ENCODE results near the gene JOSD2.
"Not testable (repeated sequence)": the region's sequence is repeated elsewhere in the genome, so short reads cannot be mapped to it uniquely, and the experiment has no call there.

Gene JOSD2

GRCh38 chr19:50547385-50548190 lies 36.6 kb upstream of the JOSD2 start:
- no peak for DNase-seq (ENCODE audit: low read depth in 1 of 2, low spot score in 1 of 2)

- DNase-seq (ENCODE audit: low read depth in 1 of 2, low spot score in 1 of 2): no peak
Observed at GRCh38 chr19:50546527-50547221, 35.7 kb upstream of the JOSD2 start.

- DNase-seq (ENCODE audit: low read depth in 1 of 2, low spot score in 1 of 2): no peak
Observed at GRCh38 chr19:50542943-50543342, 32.0 kb upstream of the JOSD2 start.

GRCh38 chr19:50537769-50538230 lies 26.8 kb upstream of the JOSD2 start:
- peak; percentile 31 to 51 for DNase-seq (ENCODE audit: low read depth in 1 of 2, low spot score in 1 of 2)

DNA sequence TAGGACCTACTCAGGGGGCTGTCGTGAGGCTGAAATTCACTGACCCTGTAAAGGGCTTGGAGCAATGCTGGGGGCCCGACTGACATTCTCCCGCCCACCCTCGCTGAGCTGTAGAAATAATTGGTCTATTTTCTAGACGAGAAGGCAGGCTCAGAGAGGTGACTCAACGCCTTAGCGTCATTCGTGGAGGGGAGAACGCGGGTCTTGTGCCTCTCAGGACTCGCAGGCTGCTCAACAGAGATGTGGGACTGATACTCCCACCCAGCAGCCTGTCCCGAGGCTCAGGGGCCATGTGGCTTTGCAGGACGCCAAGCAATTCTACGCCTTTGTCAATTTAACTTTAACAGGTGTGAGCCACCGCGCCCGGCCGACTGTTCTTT lies 26.3 kb upstream of the JOSD2 start:
- DNase-seq (ENCODE audit: low read depth in 1 of 2, low spot score in 1 of 2): no peak

DNA sequence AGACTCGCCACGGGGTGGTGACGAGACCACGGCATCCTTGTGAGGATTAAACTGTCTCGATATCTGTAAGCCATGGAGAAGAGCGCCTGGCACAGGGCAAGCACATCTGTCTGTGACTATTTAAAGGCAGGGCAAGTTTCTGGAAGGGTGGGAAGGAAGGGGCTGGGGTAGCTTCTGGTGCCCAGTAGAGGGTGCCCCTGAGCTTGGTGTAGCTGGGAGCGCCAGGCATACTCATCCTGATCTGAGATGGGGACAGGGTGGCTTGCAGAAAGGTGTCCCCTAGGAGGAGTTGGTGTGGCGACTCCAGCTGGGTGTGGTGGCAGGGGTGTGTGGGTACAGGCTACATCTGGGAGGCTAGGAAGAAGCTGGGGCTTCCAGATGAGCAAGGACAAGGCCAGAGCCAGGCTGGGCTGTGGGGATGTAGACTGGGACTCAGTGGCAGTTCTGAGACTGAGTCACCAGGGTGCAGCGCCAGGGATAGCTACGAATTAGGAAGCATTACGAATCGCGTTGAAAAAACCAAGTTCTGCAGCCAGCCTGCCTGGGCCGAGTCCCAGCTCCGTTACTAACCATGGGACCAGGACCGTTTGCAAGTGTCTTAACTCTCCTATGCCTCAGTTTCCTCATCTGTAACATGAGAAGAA lies 25.8 kb upstream of the JOSD2 start:
- no peak for DNase-seq (ENCODE audit: low read depth in 1 of 2, low spot score in 1 of 2)

- no peak for DNase-seq (ENCODE audit: low read depth in 1 of 2, low spot score in 1 of 2)
Observed at GRCh38 chr19:50535672-50536187, 24.7 kb upstream of the JOSD2 start.

DNA sequence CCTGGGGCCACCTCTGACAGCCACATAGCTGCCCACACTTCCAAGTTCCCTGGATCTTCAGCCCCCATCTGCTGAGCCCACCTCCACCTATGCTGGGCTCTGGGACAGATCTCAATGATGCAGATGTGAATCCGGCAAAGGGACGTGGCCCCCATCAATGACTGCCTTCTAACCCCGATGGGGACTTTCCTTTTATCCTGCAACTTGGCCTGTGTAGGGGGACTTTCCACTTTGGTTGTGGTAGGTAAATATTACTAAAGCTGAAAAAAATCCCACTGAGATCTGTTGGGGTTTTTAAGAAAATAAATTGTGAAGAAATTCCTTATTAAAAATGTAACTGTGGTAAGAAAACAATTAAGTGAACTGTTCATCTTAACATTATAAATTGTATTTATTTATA lies 23.5 kb upstream of the JOSD2 start:
- DNase-seq (ENCODE audit: low read depth in 1 of 2, low spot score in 1 of 2): no peak

- DNase-seq (ENCODE audit: low read depth in 1 of 2, low spot score in 1 of 2): no peak
Observed at GRCh38 chr19:50532952-50533351, 22.0 kb upstream of the JOSD2 start.

GRCh38 chr19:50531171-50531612 lies 20.2 kb upstream of the JOSD2 start:
- no peak for DNase-seq (ENCODE audit: low read depth in 1 of 2, low spot score in 1 of 2)

GRCh38 chr19:50528052-50528451 lies 17.1 kb upstream of the JOSD2 start:
- DNase-seq (ENCODE audit: low read depth in 1 of 2, low spot score in 1 of 2): not testable (repeated sequence)

GRCh38 chr19:50522881-50523280 lies 11.9 kb upstream of the JOSD2 start:
- DNase-seq (ENCODE audit: low read depth in 1 of 2, low spot score in 1 of 2): no peak

DNA sequence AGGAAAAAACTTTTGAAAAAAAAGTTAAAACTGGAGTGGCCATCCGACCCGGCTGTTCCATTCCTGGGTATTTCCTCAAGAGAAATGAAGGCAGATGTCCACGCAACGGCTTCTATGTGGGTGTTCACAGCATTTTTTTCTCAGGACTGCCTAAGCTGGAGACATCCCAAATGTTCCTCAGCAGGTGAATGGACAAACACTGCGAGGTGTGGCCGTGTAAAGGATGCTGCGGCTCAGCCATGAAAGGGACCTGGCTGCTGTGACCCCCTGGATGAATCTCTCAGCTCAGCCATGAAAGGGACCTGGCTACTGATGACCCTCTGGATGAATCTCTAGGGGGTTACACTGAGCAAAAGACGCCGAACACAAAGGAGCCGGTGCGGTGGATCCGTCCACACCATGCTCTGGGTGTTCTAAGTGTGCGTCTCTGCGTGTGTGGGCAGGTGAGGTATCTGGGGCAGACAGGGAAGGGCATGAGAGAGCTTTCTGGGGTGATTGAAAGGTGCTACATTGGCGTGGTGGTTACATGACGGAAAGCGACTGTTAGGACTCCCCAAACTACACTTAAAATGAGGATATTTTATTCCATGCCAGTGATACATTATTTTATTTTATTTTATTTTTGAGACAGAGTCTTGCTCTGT lies 10.0 kb upstream of the JOSD2 start:
- DNase-seq (ENCODE audit: low read depth in 1 of 2, low spot score in 1 of 2): no peak

DNA sequence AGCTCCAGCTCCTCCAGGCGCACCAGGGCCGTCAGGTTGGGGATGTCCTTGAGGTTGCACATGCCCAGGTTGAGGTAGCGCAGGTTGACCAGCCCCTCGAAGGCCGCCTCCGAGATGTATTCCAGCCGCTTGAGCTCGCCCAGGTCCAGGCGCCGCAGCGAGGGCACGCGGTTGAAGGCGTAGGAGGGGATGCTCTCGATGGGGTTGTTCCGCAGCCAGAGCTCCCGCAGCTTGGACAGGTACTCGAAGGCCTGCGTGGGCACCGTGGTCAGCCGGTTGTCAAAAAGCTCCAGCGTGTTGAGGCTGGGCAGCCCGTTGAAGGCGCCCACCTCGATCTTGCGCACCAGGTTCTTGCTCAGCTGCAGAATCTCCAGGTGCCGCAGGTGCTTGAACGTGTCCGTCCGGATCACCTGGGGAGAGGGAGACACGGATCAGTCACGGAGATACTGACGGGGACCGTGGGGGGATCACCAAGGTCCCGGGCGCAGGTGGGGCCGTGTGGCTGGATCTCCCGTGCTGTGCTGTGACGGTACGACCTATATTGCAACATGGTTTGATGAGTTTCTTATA lies 8.1 kb upstream of the JOSD2 start:
- DNase-seq (ENCODE audit: low read depth in 1 of 2, low spot score in 1 of 2): no peak

DNA sequence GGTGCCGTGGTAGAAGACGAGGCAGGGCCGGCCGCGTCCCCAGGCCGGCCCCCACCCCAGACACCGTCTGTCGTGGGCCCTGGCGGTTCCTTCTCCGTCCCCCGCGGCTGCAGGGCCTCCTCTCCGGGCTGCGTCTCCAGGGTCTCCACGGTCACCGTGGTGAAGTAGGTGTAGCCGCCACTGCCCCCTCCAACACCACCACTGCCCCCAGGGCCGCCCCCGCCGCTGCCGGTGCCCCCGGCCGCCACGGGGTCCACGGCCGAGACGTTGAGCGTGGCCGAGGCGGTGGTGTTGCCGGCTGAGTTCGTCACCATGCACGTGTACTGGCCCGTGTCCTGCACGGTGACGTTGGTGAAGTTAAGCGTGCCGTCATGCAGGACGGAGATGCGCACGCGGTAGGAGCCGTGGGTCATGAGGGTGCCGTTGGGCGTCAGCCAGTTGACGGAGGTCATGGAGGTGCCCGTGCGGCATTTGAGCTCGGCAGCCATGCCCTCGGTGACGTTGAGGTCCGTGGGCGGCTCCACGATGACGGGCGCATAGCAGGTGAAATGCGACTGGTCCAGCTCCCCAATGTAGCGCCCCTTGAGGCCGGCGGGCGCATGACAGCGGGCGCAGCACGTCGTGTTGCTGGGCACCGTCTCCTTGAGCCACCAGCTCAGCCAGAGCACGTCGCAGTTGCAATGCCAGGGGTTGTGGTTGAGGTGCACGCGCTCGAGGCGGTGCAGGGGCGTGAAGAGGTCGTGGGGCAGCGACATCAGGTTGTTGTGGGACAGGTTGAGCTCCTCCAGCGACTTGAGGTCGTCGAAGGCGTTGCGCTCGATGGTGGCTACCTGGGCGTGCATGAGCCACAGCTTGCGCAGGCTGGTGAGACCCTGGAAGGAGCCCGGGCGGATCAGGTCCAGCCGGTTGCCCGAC lies 7.4 kb upstream of the JOSD2 start:
- no peak for DNase-seq (ENCODE audit: low read depth in 1 of 2, low spot score in 1 of 2)

GRCh38 chr19:50517704-50518075 lies 6.7 kb upstream of the JOSD2 start:
- no peak for DNase-seq (ENCODE audit: low read depth in 1 of 2, low spot score in 1 of 2)

- DNase-seq (ENCODE audit: low read depth in 1 of 2, low spot score in 1 of 2): no peak
Observed at GRCh38 chr19:50516964-50517703, 6.1 kb upstream of the JOSD2 start.

- no peak for DNase-seq (ENCODE audit: low read depth in 1 of 2, low spot score in 1 of 2)
Observed at GRCh38 chr19:50516456-50516855, 5.5 kb upstream of the JOSD2 start.

GRCh38 chr19:50515168-50515561 lies 4.2 kb upstream of the JOSD2 start:
- no peak for DNase-seq (ENCODE audit: low read depth in 1 of 2, low spot score in 1 of 2)
